GM18868 (cell line): ENCODE data around the gene NLGN4Y.
A peak's percentile ranks its signal among the peaks of the same experiment; 100 is the strongest.
"Not testable (repeated sequence)": the region's sequence is repeated elsewhere in the genome, so short reads cannot be mapped to it uniquely, and the experiment has no call there.

Experiments used
- ATAC-seq: cut with Tn5 transposase; IDR thresholded peaks from one replicate; pipeline ENCODE4 v1.9.1; 2021; ENCODE audit warnings: mild to moderate bottlenecking, moderate library complexity; ENCODE audit not compliant: unreplicated experiment

NLGN4Y gene

DNA sequence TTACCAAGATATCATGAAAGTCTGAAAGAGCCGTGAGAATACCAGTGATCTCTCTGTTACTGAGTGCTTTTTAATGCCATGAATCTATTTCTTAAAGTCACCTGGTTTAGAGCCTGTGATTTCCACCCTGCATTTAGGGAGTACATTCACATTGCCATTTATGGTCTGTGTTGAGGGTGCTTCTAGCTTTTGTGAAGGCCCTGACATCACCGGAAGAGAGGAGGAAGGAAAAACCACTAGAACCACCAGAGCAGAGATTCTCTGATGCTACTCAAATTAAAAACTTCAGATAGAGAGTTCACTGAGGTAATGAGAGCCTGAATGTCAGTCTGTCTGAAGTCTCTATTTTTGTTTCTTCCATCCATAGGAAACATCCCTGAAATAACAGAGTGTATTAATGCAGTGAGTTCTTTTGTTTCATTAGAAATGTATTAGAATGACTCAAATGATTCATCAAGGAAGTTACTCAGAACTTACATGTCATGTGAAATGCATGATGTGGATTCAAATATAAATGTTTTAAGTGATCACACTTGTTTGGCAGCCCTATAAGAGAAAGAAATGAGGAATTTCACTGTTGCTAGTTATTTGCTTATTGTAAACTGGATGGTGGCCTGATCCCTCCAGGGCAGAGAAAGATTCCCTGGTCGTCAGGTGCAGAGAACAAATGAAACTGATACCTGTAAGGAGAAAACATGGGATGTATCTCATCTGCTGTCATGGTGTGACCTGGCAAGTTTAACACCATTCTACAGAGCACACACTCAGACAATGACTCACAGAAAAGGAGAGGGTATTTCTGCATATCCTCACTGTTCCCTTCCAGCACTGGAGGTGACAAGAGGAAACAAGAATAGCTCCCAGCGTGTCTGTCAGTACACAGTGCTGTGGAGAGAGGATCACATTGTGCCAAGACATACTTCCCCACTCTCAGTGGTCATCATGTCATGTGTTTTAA, 310.1 kb downstream of the NLGN4Y start:
- peak; percentile 82 for ATAC-seq

- ATAC-seq: no peak
These were observed 313.1 kb downstream of the NLGN4Y start for GRCh38 chrY:14837466-14837865.

- no peak for ATAC-seq
These were observed 326.4 kb downstream of the NLGN4Y start for GRCh38 chrY:14850734-14851133.

DNA sequence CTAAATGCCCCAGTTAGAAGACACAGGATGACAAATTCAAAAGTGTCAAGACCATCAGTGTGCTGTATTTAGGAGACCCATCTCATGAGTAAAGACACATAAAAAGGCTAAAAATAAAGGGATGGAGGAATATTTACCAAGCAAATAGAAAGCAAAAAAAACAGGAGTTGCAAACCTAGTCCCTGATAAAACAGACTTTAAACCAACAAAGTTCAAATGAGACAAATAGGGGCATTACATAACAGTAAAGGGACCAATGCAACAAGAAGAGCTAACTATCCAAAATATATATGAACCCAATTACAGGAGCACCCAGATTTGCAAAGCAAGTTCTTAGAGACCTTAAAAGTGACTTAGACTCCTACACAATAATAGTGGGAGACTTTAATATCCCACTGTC, 336.1 kb downstream of the NLGN4Y start:
- ATAC-seq: no peak

GRCh38 chrY:14861033-14861432, 336.7 kb downstream of the NLGN4Y start:
- ATAC-seq: not testable (repeated sequence)

DNA sequence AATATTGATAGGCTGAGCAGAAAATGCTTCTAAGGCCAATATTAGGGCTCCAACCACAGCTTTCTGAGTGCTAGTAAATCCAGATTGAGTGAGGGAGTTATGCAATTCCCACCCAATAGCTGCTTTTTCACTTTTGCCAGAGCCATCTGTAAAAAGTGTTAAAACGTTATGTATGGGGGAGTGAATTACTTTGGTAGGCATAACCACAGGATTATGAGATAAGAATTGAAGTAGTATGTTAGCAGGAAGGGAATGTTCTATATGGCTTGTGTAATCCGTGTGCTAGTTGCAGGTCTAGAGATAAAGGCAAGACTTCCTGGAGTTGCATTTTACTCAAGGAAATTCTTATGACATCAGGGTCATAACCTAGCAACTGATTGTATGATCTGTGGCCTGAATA, 347.6 kb downstream of the NLGN4Y start:
- no peak for ATAC-seq
